Coronary artery (tissue), 2 donors: ENCODE measurements around the gene SCIMP.

Source experiments
- DNase-seq: peaks from one replicate; pipeline ENCODE4 v3.0.0-alpha.2; 2017; ENCODE audit warnings: low spot score
- H3K27ac ChIP-seq, 2 donors: fragments of 200-600 bp; sonication (generic); one replicate each; pipeline ENCODE4 v1.5.1; 2016 to 2019
- H3K4me3 ChIP-seq: fragments of 200-600 bp; sonication (generic); 2 replicates; pipeline ENCODE4 v1.5.1; 2016; ENCODE audit warnings: mild to moderate bottlenecking, moderate library complexity
- TF ChIP-seq, protein P1 (sequence below): fragments of 200-600 bp; sonication (generic); IDR thresholded peaks from one replicate; pipeline ENCODE4 v1.5.1; 2019; ENCODE audit warnings: antibody characterized with exemption

The SCIMP gene

GRCh38 chr17:5264893-5265292 is 30.2 kb upstream of the SCIMP start:
- DNase-seq = no peak
- TF ChIP-seq, protein P1, sequence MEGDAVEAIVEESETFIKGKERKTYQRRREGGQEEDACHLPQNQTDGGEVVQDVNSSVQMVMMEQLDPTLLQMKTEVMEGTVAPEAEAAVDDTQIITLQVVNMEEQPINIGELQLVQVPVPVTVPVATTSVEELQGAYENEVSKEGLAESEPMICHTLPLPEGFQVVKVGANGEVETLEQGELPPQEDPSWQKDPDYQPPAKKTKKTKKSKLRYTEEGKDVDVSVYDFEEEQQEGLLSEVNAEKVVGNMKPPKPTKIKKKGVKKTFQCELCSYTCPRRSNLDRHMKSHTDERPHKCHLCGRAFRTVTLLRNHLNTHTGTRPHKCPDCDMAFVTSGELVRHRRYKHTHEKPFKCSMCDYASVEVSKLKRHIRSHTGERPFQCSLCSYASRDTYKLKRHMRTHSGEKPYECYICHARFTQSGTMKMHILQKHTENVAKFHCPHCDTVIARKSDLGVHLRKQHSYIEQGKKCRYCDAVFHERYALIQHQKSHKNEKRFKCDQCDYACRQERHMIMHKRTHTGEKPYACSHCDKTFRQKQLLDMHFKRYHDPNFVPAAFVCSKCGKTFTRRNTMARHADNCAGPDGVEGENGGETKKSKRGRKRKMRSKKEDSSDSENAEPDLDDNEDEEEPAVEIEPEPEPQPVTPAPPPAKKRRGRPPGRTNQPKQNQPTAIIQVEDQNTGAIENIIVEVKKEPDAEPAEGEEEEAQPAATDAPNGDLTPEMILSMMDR = no peak
- no peak overlapping the region for H3K4me3 ChIP-seq
- H3K27ac ChIP-seq = no peak overlapping the region

DNA sequence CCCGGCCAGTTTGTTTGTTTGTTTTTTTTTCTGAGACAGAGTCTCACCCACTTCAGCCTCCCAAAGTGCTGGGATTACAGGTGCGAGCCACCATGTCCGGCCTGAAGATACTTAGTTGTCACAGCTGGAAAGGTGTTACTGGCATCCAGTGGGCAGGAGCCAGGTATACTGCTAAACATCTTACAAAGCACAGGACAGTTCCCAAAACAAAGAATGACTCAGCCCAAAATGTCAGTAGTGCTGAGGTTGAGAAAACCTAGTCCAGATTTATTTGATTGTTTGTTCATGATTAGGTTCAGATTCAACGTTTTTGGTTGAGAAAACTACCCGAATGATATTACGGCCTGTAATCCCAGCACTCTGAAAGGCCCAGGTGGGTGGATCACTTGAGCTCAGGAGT is 28.8 kb upstream of the SCIMP start:
- TF ChIP-seq, protein P1 = no peak
- Histone ChIP-seq H3K27ac (no peak overlapping the region), H3K4me3 (no peak overlapping the region)
- no peak for DNase-seq

GRCh38 chr17:5262416-5262991 is 27.8 kb upstream of the SCIMP start:
- no peak overlapping the region for H3K4me3 ChIP-seq
- H3K27ac ChIP-seq = no peak overlapping the region
- TF ChIP-seq, protein P1 = no peak
- no peak for DNase-seq

GRCh38 chr17:5260542-5260941 is 25.9 kb upstream of the SCIMP start:
- no peak overlapping the region for H3K4me3 ChIP-seq
- no peak overlapping the region for H3K27ac ChIP-seq
- DNase-seq = no peak
- TF ChIP-seq, protein P1 = no peak

GRCh38 chr17:5257124-5257523 is 22.5 kb upstream of the SCIMP start:
- DNase-seq = no peak
- TF ChIP-seq, protein P1 = no peak
- H3K27ac ChIP-seq = no peak overlapping the region
- H3K4me3 ChIP-seq = no peak overlapping the region

DNA sequence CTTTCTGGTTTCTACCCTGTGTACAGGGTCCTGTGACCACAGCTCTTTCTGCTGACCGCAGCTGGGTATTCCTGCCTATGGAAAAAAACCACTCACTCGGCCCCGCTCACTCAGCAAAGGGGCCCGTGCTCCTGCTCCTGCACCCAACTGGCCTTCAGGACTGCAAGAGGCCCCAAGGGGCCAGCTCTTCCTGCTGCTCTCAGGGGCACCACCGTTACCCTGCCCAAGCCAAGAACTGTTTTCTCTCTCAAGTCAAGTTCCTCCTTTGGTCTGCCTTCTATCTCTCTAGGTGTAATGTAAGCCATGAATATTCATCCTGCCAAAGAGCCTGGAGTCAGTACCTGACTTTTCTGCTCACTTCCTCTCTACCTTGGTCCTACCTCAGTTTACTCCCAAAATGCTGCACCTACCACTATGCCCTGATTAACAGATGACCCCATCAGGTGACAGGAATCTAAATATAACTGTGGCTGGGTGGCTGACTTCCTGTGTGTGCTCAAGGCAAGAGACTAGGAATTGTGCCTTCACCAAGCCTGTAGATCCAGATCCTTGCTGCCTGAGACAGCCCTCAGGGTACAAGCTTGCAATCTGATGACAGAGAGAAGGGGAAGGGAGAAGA is 20.4 kb upstream of the SCIMP start:
- TF ChIP-seq, protein P1 = no peak

DNA sequence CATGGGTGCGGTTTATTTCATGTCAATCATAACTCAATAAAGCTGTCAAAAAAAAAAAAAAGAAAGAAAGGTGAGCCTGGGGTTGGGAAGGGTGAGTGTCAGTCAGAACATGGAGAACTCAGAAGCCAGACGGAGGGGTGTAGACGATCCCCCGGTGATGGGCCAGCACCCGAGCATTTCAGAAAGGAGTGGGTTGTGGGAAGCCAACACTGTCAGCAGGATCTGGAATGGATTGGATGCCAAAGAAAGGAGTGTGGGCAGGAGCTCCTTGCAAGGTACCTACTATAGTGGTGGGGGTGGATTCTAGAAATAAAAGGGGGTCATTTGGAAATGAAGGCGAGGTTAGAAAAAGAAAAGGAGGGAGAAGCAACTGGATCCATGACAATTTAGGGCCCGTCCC is 19.8 kb upstream of the SCIMP start:
- H3K27ac ChIP-seq = no peak overlapping the region
- DNase-seq = no peak

More for the DNA sequence above, 20.4 kb upstream of the SCIMP start:
- no peak overlapping the region for H3K4me3 ChIP-seq
- H3K27ac ChIP-seq = no peak overlapping the region
- no peak for DNase-seq

More for the DNA sequence above, 19.8 kb upstream of the SCIMP start:
- no peak overlapping the region for H3K4me3 ChIP-seq
- TF ChIP-seq, protein P1 = no peak
